ENCODE data around the gene PTGFRN. TPM values are rescaled to one million over a fixed set of nuclear protein-coding genes. Genes with fewer than 3 reads are reported as not detected.

Gene PTGFRN
- total and polyA plus RNA-seq, 10 donors = 1.7 to 17.4 (median 10.6) TPM

DNA sequence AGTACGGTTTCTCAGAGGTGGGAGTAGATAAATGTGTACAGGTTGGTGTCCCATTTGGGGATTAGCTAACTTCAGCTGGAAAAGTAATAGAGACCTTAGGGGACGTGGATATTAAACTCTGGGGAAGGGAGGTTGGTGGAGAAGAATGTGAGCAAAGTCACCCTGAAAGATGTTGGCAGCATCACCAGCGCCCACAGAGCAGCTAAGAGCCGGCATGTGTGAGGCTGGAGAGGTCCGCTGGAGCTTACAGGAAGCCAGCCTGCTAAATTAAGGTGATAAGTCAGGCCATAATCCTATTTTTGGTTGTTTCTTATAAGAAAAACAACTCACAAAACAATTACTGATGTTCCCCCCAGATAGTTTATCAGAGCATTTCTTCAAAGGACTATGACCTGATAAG is 12.2 kb downstream of the PTGFRN start:
- Histone ChIP-seq H3K27me3 (replicated peaks in 1 of 7) (no peaks in the 10 kb centered on the region), H3K4me1 (peaks cover 0 to 5% (median 2%) of the 10 kb centered on the region in 6 donors), H3K27ac (no peak overlapping the region), H3K9me3 (no peaks in the 10 kb centered on the region), H3K4me3 (no peak overlapping the region), H3K36me3 (no peaks in the 10 kb centered on the region)
- TF ChIP-seq POLR2A (IDR thresholded peaks at IDR 0.05) = no peak
- TF ChIP-seq POLR2AphosphoS5 (IDR thresholded peaks at IDR 0.05) = no peak
- TF ChIP-seq, protein P1, sequence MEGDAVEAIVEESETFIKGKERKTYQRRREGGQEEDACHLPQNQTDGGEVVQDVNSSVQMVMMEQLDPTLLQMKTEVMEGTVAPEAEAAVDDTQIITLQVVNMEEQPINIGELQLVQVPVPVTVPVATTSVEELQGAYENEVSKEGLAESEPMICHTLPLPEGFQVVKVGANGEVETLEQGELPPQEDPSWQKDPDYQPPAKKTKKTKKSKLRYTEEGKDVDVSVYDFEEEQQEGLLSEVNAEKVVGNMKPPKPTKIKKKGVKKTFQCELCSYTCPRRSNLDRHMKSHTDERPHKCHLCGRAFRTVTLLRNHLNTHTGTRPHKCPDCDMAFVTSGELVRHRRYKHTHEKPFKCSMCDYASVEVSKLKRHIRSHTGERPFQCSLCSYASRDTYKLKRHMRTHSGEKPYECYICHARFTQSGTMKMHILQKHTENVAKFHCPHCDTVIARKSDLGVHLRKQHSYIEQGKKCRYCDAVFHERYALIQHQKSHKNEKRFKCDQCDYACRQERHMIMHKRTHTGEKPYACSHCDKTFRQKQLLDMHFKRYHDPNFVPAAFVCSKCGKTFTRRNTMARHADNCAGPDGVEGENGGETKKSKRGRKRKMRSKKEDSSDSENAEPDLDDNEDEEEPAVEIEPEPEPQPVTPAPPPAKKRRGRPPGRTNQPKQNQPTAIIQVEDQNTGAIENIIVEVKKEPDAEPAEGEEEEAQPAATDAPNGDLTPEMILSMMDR (IDR thresholded peaks at IDR 0.05 in 8 of 11, conservative IDR thresholded peaks at IDR 0.05 in 3 of 11) = no peak
- WGBS, 5 donors = 85 to 91% (median 89%) methylated on average over 5 of the region's 5 CpGs
- intact Hi-C loops (cut with DNase I; ENCODE audit: low total_unique reads) = no loop called here
- no peak for DNase-seq

DNA sequence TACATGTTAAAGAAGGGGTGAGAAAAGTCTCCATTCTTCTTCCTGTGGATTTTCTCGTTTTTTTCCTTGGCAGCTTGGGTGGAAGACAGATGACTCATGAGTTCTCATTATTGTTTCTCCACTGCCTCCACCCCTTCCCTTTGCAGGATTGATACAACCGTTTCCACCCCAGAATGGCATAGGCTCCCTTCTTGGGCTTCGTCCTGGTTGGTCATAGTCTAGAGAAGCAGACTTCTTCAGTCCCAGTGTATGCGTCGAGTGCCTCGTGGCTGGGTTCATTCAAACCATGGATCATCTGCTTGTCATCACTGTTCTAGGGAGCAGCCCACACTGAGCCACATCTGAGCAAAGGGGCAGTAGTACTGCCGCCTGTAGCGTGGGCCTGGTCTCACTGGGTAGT is 13.7 kb downstream of the PTGFRN start:
- no peaks in the 10 kb centered on the region for H3K36me3 ChIP-seq
- intact Hi-C loops (cut with DNase I; ENCODE audit: low total_unique reads) = no loop called here
- no peak for DNase-seq
- H3K9me3 ChIP-seq = no peaks in the 10 kb centered on the region
- TF ChIP-seq POLR2AphosphoS5 (IDR thresholded peaks at IDR 0.05) = no peak
- no peak for TF ChIP-seq POLR2A (IDR thresholded peaks at IDR 0.05)
- TF ChIP-seq, protein P1 (IDR thresholded peaks at IDR 0.05 in 8 of 11, conservative IDR thresholded peaks at IDR 0.05 in 3 of 11) = no peak
- H3K27ac ChIP-seq = no peak overlapping the region
- 71 to 84% (median 81%) methylated on average over 8 of the region's 8 CpGs for WGBS, 5 donors
- no peaks in the 10 kb centered on the region for H3K4me1 ChIP-seq
- H3K27me3 ChIP-seq (replicated peaks in 1 of 7) = no peaks in the 10 kb centered on the region
- H3K4me3 ChIP-seq = no peak overlapping the region

DNA sequence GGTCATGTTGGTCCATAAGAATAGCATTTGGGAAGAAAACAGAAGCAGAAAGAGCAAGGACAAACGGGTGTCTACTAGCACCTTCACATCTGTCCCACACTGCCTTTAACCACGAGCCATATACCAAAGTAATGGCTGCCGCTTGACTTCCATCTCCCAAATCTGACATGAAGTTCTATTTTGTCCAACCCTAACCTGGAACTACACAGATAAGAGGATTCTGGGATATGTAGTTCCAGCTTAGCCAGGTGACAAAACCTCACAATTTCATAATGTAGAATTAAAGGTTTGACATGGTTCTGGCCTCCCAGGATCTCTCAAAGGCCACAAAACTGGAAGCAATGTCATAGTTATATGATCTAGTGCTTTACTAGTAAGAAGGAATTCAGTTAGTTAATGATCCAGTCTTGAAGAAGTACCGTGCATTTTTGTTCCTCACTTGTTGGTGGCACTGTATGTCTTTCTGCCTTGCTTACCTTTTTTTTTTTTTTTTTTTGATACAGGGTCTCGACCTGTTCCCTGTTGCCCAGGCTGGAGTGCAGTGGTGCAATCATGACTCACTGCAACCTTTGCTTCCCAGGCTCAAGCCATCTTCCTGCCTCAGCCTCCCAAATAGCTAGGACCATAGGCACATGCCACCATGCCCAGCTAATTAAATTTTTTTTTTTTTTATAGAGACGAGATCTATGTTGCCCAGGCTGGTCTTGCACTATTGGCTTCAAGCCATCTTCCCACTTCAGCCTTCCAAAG is 17.5 kb downstream of the PTGFRN start:
- H3K27ac ChIP-seq = no peak overlapping the region
- intact Hi-C loops (cut with DNase I; ENCODE audit: low total_unique reads) = no loop called here
- 84 to 94% (median 93%) methylated on average over 6 of the region's 6 CpGs for WGBS, 5 donors
- no peaks in the 10 kb centered on the region for H3K36me3 ChIP-seq
- DNase-seq = no peak
- TF ChIP-seq, protein P1 (IDR thresholded peaks at IDR 0.05 in 8 of 11, conservative IDR thresholded peaks at IDR 0.05 in 3 of 11) = no peak
- no peak for TF ChIP-seq POLR2A (IDR thresholded peaks at IDR 0.05)
- no peaks in the 10 kb centered on the region for H3K4me1 ChIP-seq
- no peaks in the 10 kb centered on the region for H3K27me3 ChIP-seq (replicated peaks in 1 of 7)
- H3K4me3 ChIP-seq = no peak overlapping the region
- H3K9me3 ChIP-seq = no peaks in the 10 kb centered on the region

DNA sequence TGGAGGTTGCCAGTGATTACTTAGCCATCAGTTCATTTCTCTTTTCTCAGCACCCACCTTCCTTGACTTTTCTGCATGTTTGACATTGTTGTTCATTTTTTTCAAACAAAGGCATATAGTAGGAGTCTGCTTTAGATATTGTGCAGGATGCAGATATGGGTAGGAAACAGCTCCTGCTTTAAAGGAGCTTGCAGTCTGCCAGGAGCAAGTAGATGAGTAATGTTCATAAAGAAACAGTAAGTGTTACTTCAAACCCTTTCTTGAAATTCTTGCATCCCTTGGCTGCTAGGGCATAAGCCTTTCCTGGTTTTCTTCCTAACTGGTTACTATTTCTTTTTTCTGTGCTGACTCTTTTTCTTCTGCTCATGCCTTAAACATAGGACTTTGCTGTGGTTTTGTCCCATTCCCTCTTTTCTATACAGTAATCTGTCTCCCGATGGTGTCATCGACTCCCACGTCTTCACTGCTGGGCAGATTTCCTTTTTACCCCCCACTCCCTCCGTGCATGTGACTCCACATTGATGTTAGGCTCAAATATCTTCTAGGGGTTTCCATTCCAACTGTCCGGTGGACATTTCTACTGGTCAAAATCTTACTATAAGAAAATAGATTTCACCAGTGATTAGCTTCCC is 20.4 kb downstream of the PTGFRN start:
- Histone ChIP-seq H3K4me3 (no peak overlapping the region), H3K9me3 (no peaks in the 10 kb centered on the region), H3K27ac (no peak overlapping the region), H3K36me3 (no peaks in the 10 kb centered on the region), H3K4me1 (peaks cover 0 to 8% (median 0%) of the 10 kb centered on the region in 6 donors), H3K27me3 (replicated peaks in 1 of 7) (no peaks in the 10 kb centered on the region)
- WGBS, 5 donors = 79 to 94% (median 87%) methylated on average over 5 of the region's 5 CpGs
- TF ChIP-seq, protein P1 (IDR thresholded peaks at IDR 0.05 in 8 of 11, conservative IDR thresholded peaks at IDR 0.05 in 3 of 11) = no peak
- TF ChIP-seq POLR2AphosphoS5 (IDR thresholded peaks at IDR 0.05) (no peak), POLR2A (IDR thresholded peaks at IDR 0.05) (no peak)
- DNase-seq = no peak
- intact Hi-C loops (cut with DNase I; ENCODE audit: low total_unique reads) = no loop called here

Data from spleen (tissue), 11 donors.